Prostate gland (tissue), 2 donors: ENCODE results near the gene SUGCT.

ENCODE experiments used
- POLR2A ChIP-seq: fragments of 450-650 bp; IDR thresholded peaks from one replicate; pipeline ENCODE4 v1.6.1; 2016; ENCODE audit warnings: antibody characterized with exemption, mild to moderate bottlenecking
- POLR2AphosphoS5 ChIP-seq: sonication (generic); formaldehyde crosslinking; IDR thresholded peaks from one replicate; pipeline ENCODE4 v1.6.1; 2017; ENCODE audit warnings: antibody characterized with exemption
- TF ChIP-seq, protein P1 (sequence below), 4 experiments: fragments of 200-600 bp in 2 of 4; fragments of 450-650 bp in 2 of 4; sonication (generic) in 2 of 4; IDR thresholded peaks; 1 replicate in 3 of 4; 2 replicates in 1 of 4; pipeline ENCODE4 v1.5.1; 2016 to 2019; ENCODE audit warnings: antibody characterized with exemption in 4 of 4, mild to moderate bottlenecking in 2 of 4, moderate library complexity in 2 of 4

- TF ChIP-seq POLR2AphosphoS5, result no peak
- TF ChIP-seq, protein P1, sequence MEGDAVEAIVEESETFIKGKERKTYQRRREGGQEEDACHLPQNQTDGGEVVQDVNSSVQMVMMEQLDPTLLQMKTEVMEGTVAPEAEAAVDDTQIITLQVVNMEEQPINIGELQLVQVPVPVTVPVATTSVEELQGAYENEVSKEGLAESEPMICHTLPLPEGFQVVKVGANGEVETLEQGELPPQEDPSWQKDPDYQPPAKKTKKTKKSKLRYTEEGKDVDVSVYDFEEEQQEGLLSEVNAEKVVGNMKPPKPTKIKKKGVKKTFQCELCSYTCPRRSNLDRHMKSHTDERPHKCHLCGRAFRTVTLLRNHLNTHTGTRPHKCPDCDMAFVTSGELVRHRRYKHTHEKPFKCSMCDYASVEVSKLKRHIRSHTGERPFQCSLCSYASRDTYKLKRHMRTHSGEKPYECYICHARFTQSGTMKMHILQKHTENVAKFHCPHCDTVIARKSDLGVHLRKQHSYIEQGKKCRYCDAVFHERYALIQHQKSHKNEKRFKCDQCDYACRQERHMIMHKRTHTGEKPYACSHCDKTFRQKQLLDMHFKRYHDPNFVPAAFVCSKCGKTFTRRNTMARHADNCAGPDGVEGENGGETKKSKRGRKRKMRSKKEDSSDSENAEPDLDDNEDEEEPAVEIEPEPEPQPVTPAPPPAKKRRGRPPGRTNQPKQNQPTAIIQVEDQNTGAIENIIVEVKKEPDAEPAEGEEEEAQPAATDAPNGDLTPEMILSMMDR (IDR thresholded peaks at IDR 0.05), result no peak
- TF ChIP-seq POLR2A, result no peak
These were observed 740.0 kb downstream of the SUGCT start for GRCh38 chr7:40874756-40875155.
